T-cell (primary cell): ENCODE measurements around the gene C14orf132. TPM values are rescaled to one million over a fixed set of nuclear protein-coding genes. Genes with fewer than 3 reads are reported as not detected.
"Not testable (repeated sequence)": the region's sequence is repeated elsewhere in the genome, so short reads cannot be mapped to it uniquely, and the experiment has no call there.

Experiments used
- ATAC-seq, 4 experiments: fragments of 200-7000 bp in 3 of 4; fragments of 150-1000 bp in 1 of 4; cut with Tn5 transposase; replicated peaks in 1 of 4; 1 replicate in 3 of 4; 2 replicates in 1 of 4; pipeline ENCODE4 v1.10.0; 2021; ENCODE audit warnings: moderate library complexity in 3 of 4, mild to moderate bottlenecking in 2 of 4, moderate number of reproducible peaks in 1 of 4
- CTCF ChIA-PET, 2 donors: fragments of 300-600 bp; sonication (Branson Sonifier 250); formaldehyde crosslinking; loops; one replicate each; lab custom pipeline; 2022; ENCODE audit warnings: antibody characterized with exemption in 2 of 2; lab: Charles Lee
- POLR2A ChIA-PET, 2 donors: fragments of 300-600 bp; sonication (Branson Sonifier 250); formaldehyde crosslinking; loops; one replicate each; lab custom pipeline; 2022; ENCODE audit warnings: antibody characterized with exemption in 2 of 2; lab: Charles Lee
- DNase-seq, 35 experiments: peaks; one replicate each; pipeline versions ENCODE4 v3.0.0 to v3.0.0-alpha.2; 2013 to 2023
- H3K27ac ChIP-seq: one replicate; pipeline ENCODE4 v1.5.1; 2013; ENCODE audit warnings: low read length
- H3K27me3 ChIP-seq, 2 experiments: replicated peaks in 1 of 2; 1 replicate in 1 of 2; 2 replicates in 1 of 2; pipeline versions ENCODE4 v1.6.1 to v1.7.0; 2013; ENCODE audit warnings: low read length in 1 of 2, mixed read lengths in 1 of 2; ENCODE audit not compliant: control insufficient read depth in 2 of 2, insufficient read depth in 2 of 2; ENCODE audit errors: extremely low read depth in 1 of 2
- H3K36me3 ChIP-seq, 2 donors: 1 replicate in 1 of 2; 2 replicates in 1 of 2; pipeline versions ENCODE4 v1.6.1 to v1.7.0; 2013; ENCODE audit warnings: low read length in 1 of 2; ENCODE audit not compliant: control insufficient read depth in 2 of 2, insufficient read depth in 1 of 2; ENCODE audit errors: extremely low read depth in 1 of 2
- H3K4me1 ChIP-seq, 2 experiments: 1 replicate in 1 of 2; 2 replicates in 1 of 2; pipeline versions ENCODE4 v1.6.1 to v1.7.0; 2013; ENCODE audit warnings: low read length in 2 of 2, mixed read lengths in 1 of 2; ENCODE audit not compliant: insufficient read depth in 2 of 2, control insufficient read depth in 1 of 2; ENCODE audit errors: extremely low read depth in 1 of 2
- H3K4me3 ChIP-seq, 2 donors: 1 replicate in 1 of 2; 2 replicates in 1 of 2; pipeline versions ENCODE4 v1.5.1 to v1.7.0; 2013; ENCODE audit warnings: mild to moderate bottlenecking in 2 of 2, low read length in 1 of 2, moderate library complexity in 1 of 2; ENCODE audit not compliant: control insufficient read depth in 1 of 2; ENCODE audit errors: extremely low read depth in 1 of 2
- H3K9me3 ChIP-seq: 2 replicates; pipeline ENCODE4 v1.7.0; 2013
- H3K27ac Mint-ChIP-seq, 2 donors: one replicate each; pipeline ENCODE4 v1.8.0; 2020 to 2021; ENCODE audit warnings: mild to moderate bottlenecking in 2 of 2, mixed read lengths in 2 of 2
- H3K27me3 Mint-ChIP-seq, 2 donors: one replicate each; pipeline ENCODE4 v1.8.0; 2021 to 2022; ENCODE audit warnings: mixed read lengths in 2 of 2
- H3K36me3 Mint-ChIP-seq: one replicate; pipeline ENCODE4 v1.8.0; 2021; ENCODE audit warnings: mixed read lengths
- H3K4me1 Mint-ChIP-seq, 3 donors: one replicate each; pipeline ENCODE4 v1.8.0; 2020 to 2022; ENCODE audit warnings: mixed read lengths in 3 of 3, mild to moderate bottlenecking in 1 of 3
- H3K4me3 Mint-ChIP-seq, 3 donors: one replicate each; pipeline ENCODE4 v1.8.0; 2020 to 2022; ENCODE audit warnings: mild to moderate bottlenecking in 3 of 3, mixed read lengths in 3 of 3, moderate library complexity in 3 of 3
- H3K9me3 Mint-ChIP-seq, 3 donors: one replicate each; pipeline ENCODE4 v1.8.0; 2020 to 2022; ENCODE audit warnings: mixed read lengths in 3 of 3
- WGBS: methylation state at CpG from one replicate; pipeline ENCODE4 v1.1.5; 2013; ENCODE audit warnings: missing lambda C conversion rate; ENCODE audit not compliant: insufficient coverage; 5-methylcytosine and 5-hydroxymethylcytosine counted together
- total RNA-seq, 35 experiments: library from RNA in 6 of 35; stranded (reverse) in 6 of 35; fragments of 120-200 nt in 1 of 35; gene quantifications; one replicate each; pipeline versions ENCODE4 v1.2.1 to v1.2.4 and lab custom pipeline; 2013 to 2026

C14orf132 gene
- total RNA-seq, 5 donors from 2014 or later (not counting 1 experiment from before 2014, with no cell fraction given): 3.5 to 8.4 (median 5.2) TPM

DNA sequence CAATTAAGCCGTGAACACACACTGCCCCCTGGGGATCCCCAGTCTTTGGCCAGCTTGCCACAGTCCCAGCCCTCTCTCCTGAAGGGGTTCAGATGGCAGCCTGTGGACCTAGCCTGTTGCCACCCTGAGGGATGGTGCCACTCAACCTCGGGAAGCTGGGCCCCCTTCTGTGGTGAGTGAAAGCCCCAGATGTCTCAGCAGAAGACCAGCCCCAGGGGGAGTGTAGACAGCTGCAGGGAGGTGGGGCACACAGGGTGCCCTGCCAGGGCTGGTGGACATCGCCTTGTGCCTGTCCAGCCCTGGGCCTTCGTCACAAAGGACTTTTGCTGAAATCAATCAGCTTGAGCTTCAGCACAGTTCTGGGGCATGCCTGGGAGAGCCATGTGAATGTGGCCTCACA is 32.4 kb downstream of the C14orf132 start:
- Mint-ChIP-seq H3K9me3 (no peaks in the 10 kb centered on the region), H3K4me3 (no peak overlapping the region), H3K27ac (no peak overlapping the region), H3K4me1 (no peaks in the 10 kb centered on the region), H3K36me3 (no peaks in the 10 kb centered on the region), H3K27me3 (peaks cover 3 to 5% of the 10 kb centered on the region in 2 donors)
- H3K4me3 ChIP-seq: no peak overlapping the region
- H3K9me3 ChIP-seq: no peaks in the 10 kb centered on the region
- 73% methylated on average over 4 of the region's 4 CpGs for WGBS
- no peaks in the 10 kb centered on the region for H3K36me3 ChIP-seq
- ChIA-PET CTCF (no interaction called here), POLR2A (no interaction called here)
- H3K4me1 ChIP-seq: no peaks in the 10 kb centered on the region
- no peak overlapping the region for H3K27ac ChIP-seq
- peaks cover 0 to 16% of the 10 kb centered on the region in 2 experiments for H3K27me3 ChIP-seq
- DNase-seq: no peak
- ATAC-seq: no peak

DNA sequence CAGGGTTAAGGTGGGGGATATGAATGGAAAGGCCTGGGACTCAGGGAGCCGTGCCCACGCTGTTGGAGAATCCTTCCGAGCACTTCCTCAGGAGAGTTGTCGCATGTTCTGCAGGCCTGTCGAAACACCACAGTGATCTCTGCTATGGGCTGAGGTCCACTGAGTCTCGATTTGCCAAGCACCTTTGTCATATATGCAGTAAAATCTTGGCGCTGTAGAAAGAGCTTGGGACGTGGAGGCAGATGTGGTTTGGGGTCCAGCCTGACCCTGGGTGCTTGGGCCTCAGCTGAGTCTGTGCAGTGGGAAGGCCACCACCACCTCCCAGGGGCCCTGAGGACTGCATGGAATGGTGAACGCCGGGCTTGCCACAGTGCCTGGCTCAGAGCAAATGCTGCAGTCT is 32.9 kb downstream of the C14orf132 start:
- Histone ChIP-seq H3K27me3 (peaks cover 0 to 14% of the 10 kb centered on the region in 2 experiments), H3K4me3 (no peak overlapping the region), H3K27ac (no peak overlapping the region), H3K9me3 (no peaks in the 10 kb centered on the region), H3K4me1 (no peaks in the 10 kb centered on the region), H3K36me3 (no peaks in the 10 kb centered on the region)
- Mint-ChIP-seq H3K27me3 (peaks cover 5 to 7% of the 10 kb centered on the region in 2 donors), H3K9me3 (no peaks in the 10 kb centered on the region), H3K4me1 (no peaks in the 10 kb centered on the region), H3K4me3 (no peak overlapping the region), H3K27ac (no peak overlapping the region), H3K36me3 (no peaks in the 10 kb centered on the region)
- ATAC-seq (no peak), DNase-seq (no peak)
- ChIA-PET CTCF (no interaction called here), POLR2A (no interaction called here)
- WGBS: 92% methylated on average over 8 of the region's 10 CpGs

DNA sequence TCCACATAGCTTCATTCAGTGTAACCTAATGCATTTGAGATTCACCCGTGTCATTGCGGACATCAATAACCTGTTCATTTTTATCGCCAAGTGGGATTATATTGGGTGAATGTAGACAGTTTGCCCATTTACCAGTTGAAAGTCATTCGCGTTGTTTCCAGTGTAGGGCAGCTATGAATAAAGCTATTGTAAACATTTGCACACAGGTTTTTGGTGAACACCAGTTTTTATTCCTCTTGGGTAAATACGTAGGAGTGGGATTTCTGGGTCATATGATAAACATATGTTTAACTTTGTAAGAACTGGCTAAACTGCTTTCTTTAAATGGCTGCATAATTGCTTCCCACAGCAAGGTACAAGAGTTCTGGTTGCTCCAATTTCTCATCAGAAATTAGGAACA is 33.6 kb downstream of the C14orf132 start:
- peaks cover 9% of the 10 kb centered on the region in 2 donors for H3K27me3 Mint-ChIP-seq
- no peak overlapping the region for H3K4me3 Mint-ChIP-seq
- no peaks in the 10 kb centered on the region for H3K9me3 Mint-ChIP-seq
- H3K9me3 ChIP-seq: no peaks in the 10 kb centered on the region
- no peaks in the 10 kb centered on the region for H3K36me3 Mint-ChIP-seq
- no peak overlapping the region for H3K4me3 ChIP-seq
- WGBS: no CpG with 5 or more reads among the region's 6 CpGs
- no peak overlapping the region for H3K27ac Mint-ChIP-seq
- ChIA-PET POLR2A (no interaction called here), CTCF (no interaction called here)
- no peak overlapping the region for H3K27ac ChIP-seq
- DNase-seq (no peak), ATAC-seq (no peak)
- H3K4me1 Mint-ChIP-seq: no peaks in the 10 kb centered on the region
- H3K4me1 ChIP-seq: no peaks in the 10 kb centered on the region
- peaks cover 0 to 17% of the 10 kb centered on the region in 2 experiments for H3K27me3 ChIP-seq
- no peaks in the 10 kb centered on the region for H3K36me3 ChIP-seq

DNA sequence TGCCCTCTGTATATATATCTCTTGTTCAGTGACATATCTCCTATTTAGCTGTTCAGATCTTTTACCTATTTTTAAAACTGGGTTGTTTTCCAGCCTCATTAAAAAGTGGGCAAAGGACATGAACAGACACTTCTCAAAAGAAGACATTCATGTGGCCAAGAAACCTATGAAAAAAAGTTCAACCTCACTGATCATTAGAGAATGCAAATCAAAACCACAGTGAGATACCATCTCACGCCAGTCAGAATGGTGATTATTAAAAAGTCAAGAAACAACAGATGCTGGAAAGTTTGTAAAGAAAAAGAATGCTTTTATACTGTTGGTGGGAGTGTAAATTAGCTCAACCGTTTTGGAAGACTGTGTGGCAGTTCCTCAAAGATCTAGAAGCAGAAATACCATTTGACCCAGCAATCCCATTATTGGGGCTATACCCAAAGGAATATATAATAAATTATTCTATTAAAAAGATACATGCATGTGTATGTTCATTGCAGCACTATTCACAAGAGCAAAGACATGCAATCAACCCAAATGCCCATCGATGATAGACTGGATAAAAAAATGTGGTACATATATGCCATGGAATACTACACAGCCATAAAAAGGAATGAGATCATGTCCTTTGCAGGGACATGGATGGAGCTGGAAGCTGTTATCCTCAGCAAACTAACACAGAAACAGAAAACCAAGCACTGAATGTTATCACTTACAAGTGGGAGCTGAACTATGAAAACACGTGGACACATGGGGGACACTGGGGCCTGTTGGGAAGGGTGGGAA is 34.3 kb downstream of the C14orf132 start:
- H3K9me3 ChIP-seq, H3K4me1 ChIP-seq, H3K36me3 Mint-ChIP-seq, CTCF ChIA-PET, DNase-seq, H3K9me3 Mint-ChIP-seq, ATAC-seq, H3K4me3 Mint-ChIP-seq, H3K4me3 ChIP-seq, H3K27ac ChIP-seq, H3K36me3 ChIP-seq, POLR2A ChIA-PET, H3K4me1 Mint-ChIP-seq, H3K27ac Mint-ChIP-seq: not testable (repeated sequence)
- no CpG with 5 or more reads among the region's 4 CpGs for WGBS
- H3K27me3 Mint-ChIP-seq: peaks cover 9 to 13% of the 10 kb centered on the region in 2 donors
- H3K27me3 ChIP-seq: peaks cover 0 to 24% of the 10 kb centered on the region in 2 experiments

DNA sequence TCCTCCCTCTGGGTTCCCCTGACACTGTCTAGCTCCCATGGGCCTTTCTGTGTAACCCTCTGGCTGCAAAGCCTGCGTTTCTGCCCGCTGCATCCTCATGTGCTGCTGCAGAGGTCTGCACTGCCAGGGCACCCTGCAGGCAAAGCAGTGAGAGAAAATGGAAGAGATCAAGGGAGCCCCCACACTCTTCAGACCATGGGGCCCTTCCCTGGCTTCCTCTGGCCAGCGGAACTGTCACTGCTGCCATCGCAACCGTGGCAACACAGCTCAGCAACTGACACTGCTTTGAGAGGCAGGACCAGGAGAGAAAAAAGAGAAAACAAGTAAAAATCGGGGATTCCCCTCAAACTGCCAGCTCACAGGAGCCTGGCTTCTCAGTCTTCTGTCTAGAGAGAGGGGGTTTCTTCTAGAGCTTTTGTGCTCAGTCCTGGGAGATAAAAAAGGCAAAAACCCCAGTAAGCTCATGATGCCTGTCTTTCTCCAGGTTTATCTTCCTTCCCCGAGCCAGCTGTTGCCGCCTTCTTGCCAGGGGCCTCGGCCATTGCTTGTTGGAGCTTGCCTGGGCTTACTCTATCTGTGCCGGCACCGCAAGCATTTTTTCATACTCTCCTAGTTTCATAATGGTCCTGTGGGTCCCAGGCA is 38.9 kb downstream of the C14orf132 start:
- WGBS: 75% methylated on average over 9 of the region's 11 CpGs
- no peaks in the 10 kb centered on the region for H3K4me1 ChIP-seq
- DNase-seq: no peak
- H3K27ac Mint-ChIP-seq: no peak overlapping the region
- H3K27ac ChIP-seq: no peak overlapping the region
- CTCF ChIA-PET: interaction anchor here in 1 of 2 donors (0.6 kb wide), 1 partner anchor 274 kb away, joined by 3 read pairs; no protein-coding TSS in a partner anchor
- no peak overlapping the region for H3K4me3 Mint-ChIP-seq
- peaks cover 0 to 31% of the 10 kb centered on the region in 2 experiments for H3K27me3 ChIP-seq
- ATAC-seq: no peak
- no peaks in the 10 kb centered on the region for H3K9me3 Mint-ChIP-seq
- POLR2A ChIA-PET: no interaction called here
- H3K9me3 ChIP-seq: no peaks in the 10 kb centered on the region
- H3K4me3 ChIP-seq: no peak overlapping the region
- H3K27me3 Mint-ChIP-seq: peaks cover 9 to 27% of the 10 kb centered on the region in 2 donors
- H3K36me3 Mint-ChIP-seq: peaks cover 3% of the 10 kb centered on the region
- H3K36me3 ChIP-seq: no peaks in the 10 kb centered on the region
- H3K4me1 Mint-ChIP-seq: no peaks in the 10 kb centered on the region

GRCh38 chr14:96078625-96079016 is 39.5 kb downstream of the C14orf132 start:
- H3K4me1 Mint-ChIP-seq: no peaks in the 10 kb centered on the region
- WGBS: 77% methylated on average over 3 of the region's 6 CpGs
- no peak overlapping the region for H3K4me3 Mint-ChIP-seq
- H3K27me3 Mint-ChIP-seq: peaks cover 8 to 27% of the 10 kb centered on the region in 2 donors
- no peak for ATAC-seq
- peaks cover 3% of the 10 kb centered on the region for H3K36me3 Mint-ChIP-seq
- ChIA-PET POLR2A (no interaction called here), CTCF (no interaction called here)
- no peak for DNase-seq
- Histone ChIP-seq H3K4me3 (no peak overlapping the region), H3K27me3 (peaks cover 0 to 31% of the 10 kb centered on the region in 2 experiments), H3K36me3 (no peaks in the 10 kb centered on the region), H3K27ac (no peak overlapping the region), H3K4me1 (no peaks in the 10 kb centered on the region), H3K9me3 (no peaks in the 10 kb centered on the region)
- no peaks in the 10 kb centered on the region for H3K9me3 Mint-ChIP-seq
- H3K27ac Mint-ChIP-seq: no peak overlapping the region
